Umbilical cord (tissue), 2 donors: ENCODE data around the gene GNG7. TPM values are rescaled to one million over a fixed set of nuclear protein-coding genes. Genes with fewer than 3 reads are reported as not detected.
"Not testable (repeated sequence)": the region's sequence is repeated elsewhere in the genome, so short reads cannot be mapped to it uniquely, and the experiment has no call there.

Experiments used
- DNase-seq: peaks from one replicate; pipeline ENCODE4 v3.0.0-alpha.2; 2015; ENCODE audit warnings: low spot score
- total RNA-seq: library from RNA; depleted of rRNA; stranded (reverse); fragments of >200 nt; gene quantifications from one replicate; pipeline ENCODE4 v1.2.3, GENCODE V29; 2014; ENCODE audit warnings: low replicate concordance; ENCODE audit not compliant: insufficient read depth

Gene GNG7
- total RNA-seq, 1 donor from 2014 or later, result 0.48 TPM

- DNase-seq, result no peak
Observed at GRCh38 chr19:2512523-2513431, 189.7 kb downstream of the GNG7 start.

DNA sequence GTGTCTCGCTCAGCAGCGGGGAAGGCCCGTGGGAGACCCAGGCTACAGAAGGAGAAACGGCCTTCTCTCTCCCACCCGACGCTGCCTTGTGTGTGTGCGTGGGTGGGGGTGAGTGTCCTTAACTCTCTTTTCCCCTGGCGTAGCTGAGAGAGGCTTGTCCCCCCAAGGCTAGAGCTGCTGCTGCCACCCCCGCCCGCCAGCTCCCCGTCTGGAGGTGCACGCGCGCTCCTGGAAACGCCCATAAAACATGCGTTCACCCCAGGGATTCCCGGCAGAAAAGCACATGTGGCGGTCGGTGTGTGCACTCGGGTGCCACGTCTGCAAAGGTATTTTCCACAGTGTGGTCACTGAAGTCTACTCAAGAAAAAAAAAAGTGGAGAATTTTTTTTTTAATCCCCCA lies 190.5 kb downstream of the GNG7 start:
- DNase-seq, result no peak

DNA sequence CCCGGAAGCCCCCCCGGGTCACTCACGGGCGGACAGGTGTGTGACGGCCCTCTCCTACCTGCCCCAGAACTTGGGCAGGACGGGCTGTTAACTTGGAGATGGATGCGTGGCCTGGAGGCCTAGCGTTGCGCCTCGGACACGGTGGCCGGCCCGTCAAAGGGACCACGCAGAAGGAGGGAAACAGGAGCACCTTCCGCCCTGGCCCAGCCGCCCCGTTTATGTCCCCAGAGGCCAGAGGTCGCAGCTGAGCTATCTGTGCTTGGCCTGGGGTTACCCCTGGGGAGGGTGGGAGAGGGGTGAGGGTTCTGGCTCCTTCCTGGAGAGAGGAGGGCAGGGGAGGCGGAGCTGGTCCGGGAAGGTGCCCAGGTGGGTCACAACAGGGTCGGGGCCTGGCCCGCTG lies 190.9 kb downstream of the GNG7 start:
- no peak for DNase-seq

DNA sequence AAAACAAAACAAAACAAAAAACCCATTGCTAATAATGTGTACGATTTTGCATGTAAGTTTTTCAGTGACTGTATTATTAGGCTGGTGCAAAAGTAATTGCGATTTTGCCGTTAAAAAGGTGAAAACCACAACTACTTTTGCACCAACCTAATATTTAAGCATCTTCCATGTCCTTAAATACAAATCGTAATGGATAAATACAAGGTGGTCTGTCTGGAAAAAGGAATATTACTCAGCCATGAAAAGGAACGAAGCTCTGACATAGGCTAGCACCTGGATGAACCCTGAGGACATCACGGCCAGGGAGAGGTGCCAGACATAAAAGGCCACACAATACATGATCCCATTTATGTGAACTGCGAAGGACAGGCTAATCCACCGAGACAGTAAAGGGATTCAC lies 193.4 kb downstream of the GNG7 start:
- DNase-seq, result no peak

DNA sequence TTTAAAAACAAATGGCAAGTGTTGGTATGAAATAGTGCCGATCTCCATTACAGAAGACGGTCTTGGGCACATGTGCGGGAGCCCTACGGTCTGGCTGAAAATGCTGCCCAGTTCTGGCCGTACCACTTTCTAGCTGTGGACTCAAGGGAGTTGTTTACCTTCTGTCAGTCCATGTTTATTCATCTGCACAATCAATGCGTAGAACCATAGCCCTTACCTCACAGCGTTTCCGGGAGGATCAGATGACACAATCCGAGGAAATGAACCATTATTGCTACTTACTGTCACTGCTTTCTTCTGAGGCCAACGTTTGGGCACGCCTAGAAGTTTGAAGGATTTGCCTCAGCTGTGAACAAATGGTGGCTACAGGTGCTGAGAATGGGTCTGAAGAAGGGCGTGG lies 195.4 kb downstream of the GNG7 start:
- no peak for DNase-seq

GRCh38 chr19:2506656-2507055 lies 195.8 kb downstream of the GNG7 start:
- DNase-seq, result not testable (repeated sequence)

DNA sequence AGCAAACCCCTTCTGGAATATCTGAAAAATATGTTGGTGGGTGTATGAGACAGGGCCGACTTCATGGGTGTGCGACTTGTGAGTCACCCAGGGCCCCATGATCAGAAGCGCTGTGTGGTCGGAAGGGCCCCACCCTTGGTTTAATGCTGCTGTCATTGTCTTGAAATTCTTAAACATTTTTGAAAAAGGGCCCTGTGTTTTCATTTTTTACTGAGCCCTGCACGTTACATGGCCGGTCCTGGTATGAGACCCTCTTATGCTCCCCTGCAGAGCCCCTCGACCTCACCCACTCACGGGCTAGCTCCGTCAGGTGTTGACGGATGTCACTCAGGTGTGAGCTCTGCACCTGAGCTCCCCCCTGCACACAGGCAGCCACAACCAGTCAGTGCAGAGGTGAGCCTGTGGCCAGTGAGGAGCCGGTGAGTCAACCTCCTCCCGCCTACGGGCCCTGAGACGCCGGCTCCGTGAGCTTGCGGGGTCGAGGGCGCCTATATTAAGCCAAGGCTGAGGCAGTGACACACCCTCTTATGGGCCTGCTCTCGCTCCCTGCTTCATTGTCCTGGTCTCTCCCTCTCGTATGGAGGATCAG lies 198.9 kb downstream of the GNG7 start:
- no peak for DNase-seq

DNA sequence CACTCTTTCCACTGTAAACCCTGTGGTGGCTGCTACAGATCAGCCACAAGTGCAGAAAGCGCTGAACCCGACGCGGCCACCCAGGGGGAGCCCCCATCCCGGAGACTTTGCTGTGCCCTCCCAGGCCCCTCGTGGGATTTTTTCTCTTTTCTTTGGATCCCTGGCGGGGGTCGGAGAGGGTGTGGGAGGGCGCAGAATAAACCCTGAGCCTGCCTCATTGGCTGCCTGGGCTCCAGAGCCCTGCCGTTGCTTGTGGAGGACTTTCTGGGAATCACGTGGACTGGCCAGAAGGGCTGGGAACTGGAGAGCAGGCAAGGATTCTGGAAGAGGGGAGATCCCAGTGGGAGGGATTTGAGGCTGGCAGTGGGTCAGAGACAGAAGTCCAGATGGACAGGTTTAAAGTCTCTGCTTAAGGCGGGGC lies 201.6 kb downstream of the GNG7 start:
- DNase-seq, result peak; percentile 83

- no peak for DNase-seq
Observed at GRCh38 chr19:2500156-2500555, 202.3 kb downstream of the GNG7 start.

GRCh38 chr19:2497186-2497585 lies 205.3 kb downstream of the GNG7 start:
- no peak for DNase-seq

DNA sequence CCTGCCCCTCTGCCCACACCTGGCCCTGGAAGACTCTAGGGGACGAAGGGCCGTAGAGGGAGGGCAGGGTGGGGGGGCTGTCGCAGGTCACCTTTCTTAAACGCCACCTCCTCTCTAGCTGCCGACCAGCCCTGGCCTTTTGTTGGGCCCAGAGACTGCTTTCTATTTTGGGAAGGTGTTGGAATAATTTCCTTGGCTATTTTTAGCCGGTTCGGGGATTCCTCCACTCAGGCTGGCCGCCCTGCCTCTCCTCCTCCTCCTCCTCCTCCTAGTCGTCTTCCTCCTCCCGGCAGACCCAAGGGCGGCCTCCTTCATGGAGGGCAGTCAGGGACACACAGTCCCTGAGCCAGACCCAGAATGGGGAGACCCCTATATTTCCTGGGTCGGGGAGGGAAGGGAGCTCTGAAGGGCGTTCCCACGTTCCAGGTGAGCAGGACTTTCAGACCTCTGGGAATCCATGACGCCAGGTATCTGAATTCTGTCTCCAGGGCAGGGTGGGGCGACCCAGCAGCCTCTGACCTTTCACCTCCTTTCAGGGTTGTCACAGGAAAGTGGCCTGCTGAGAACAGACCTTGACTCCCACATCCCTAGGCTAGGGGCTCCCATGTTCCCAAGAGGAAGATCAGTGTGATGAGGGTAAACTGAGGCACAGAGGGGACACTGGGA lies 206.7 kb downstream of the GNG7 start:
- peak; percentile 48 for DNase-seq

GRCh38 chr19:2495130-2495641 lies 207.3 kb downstream of the GNG7 start:
- DNase-seq, result peak; percentile 78

GRCh38 chr19:2494447-2495129 lies 207.9 kb downstream of the GNG7 start:
- peak; percentile 86 for DNase-seq

GRCh38 chr19:2494084-2494446 lies 208.4 kb downstream of the GNG7 start:
- peak; percentile 50 for DNase-seq

- DNase-seq, result not testable (repeated sequence)
Observed at GRCh38 chr19:2493448-2493847, 209.0 kb downstream of the GNG7 start.

DNA sequence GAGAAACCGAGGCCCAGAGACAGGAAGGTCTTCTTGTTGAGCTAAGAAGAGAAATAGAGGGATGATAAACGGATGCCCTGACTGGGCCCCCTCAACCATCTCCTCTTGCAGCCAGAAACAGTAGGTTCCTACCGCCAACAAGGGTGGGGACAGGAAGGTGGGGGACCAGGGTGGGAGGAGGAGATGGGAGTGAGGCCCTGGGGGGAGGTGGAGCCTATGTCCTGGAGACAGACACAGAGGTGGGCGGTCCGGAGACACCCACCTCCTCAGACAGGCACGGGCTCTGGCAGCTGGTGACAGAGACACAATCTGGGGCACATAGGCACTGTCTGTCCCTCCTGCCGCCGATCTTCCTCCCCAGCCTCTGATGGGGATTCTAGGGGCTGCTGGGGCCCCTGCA lies 209.6 kb downstream of the GNG7 start:
- no peak for DNase-seq

DNA sequence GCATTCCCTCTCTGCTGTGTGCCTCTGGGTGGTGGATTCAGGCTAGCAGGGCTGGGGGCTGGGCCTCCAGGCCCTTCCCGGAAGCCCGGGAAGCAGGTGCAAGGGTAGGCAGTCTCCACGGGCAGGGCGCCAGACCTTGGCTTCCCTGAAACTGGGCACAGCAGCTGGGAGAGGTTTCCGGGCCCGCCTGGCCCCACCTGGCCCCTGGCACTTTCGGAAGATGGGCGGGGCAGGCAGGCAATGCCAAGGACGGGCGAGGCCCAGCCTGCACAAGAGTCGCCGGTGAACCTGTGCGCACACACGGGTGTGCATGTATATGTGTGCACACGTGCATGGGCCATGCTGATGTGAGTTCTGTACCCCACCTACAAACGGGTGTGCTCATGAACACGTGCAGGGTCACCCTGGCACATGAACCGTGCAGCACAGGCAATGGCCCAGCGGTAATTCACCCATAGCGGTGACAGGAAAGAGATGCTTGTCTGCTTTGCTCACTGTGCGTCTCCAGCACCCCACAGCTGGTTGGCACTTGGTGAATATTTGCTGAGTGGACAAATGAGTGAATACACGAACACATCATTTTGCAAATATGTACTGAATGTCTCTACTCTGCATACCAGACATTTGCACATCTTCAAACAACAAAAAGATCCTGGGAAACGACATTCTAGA lies 211.2 kb downstream of the GNG7 start:
- peak; percentile 82 for DNase-seq

DNA sequence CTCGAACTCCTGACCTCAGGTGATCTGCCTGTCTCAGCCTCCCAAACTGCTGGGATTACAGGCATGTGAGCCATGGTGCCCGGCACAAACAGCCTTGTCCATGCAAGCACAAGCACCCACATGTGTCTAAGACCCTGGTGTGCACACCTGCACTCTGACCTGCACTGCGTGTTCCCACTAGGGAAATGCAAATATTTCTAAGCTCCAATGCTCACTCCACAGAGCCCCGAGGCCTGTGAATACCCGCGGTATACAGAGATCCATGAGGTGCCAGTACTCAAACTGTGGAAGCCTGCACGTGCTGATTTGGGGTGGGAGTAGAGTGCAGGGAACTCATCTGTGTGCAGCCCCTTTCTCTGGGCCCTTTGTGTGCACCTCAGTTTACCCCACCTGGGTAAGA lies 211.8 kb downstream of the GNG7 start:
- DNase-seq, result no peak

DNA sequence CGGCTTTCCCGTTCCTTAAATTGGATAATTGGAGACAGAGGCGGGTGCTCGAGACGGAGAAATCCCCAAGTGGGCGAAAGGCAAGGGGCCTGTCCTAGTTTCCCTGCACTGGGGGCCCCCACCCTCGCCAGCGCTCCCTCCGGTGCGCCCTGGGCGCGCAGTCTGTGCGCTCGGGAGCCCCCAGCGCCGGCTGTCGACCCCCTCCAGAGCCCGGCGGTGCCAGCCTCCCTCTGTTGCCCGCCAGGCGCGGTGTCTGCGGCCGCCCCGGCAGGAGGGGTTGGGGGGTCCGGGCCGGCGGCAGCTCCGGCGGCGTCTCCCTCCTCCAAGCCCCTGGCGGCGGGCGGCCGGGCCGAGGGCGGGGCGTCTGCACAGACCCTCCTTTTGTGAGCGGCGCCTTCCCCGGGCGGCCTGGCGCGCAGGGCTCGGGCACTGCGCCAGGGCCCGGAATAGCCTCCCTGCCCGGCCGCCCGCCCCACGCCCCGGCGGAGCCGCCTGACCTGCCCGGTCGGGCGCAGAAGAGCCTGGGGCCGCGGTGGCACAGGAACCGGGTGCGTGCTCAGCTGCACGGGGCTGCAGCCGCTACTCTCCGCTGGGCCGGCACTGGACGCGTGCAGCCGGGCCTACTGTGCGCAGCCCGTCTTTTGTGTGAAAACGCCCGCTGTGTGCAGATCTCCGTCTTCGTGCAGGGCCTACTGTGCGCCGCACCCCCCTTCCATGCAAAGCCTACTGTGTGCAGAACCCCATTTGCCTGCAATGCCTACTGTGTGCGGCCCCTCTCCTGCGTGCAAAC lies 213.4 kb downstream of the GNG7 start:
- DNase-seq, result peak; percentile 74

GRCh38 chr19:2488405-2488941 lies 214.0 kb downstream of the GNG7 start:
- peak; percentile 35 for DNase-seq
